ENCODE data around the gene RAB11B. TPM values are rescaled to one million over a fixed set of nuclear protein-coding genes. Genes with fewer than 3 reads are reported as not detected.

The RAB11B gene
- total and polyA plus RNA-seq, 10 of the 15 experiments (the other 5 are each of a cell fraction or from before 2014, with no cell fraction given): 0.92 to 82.5 (median 17.9) TPM

DNA sequence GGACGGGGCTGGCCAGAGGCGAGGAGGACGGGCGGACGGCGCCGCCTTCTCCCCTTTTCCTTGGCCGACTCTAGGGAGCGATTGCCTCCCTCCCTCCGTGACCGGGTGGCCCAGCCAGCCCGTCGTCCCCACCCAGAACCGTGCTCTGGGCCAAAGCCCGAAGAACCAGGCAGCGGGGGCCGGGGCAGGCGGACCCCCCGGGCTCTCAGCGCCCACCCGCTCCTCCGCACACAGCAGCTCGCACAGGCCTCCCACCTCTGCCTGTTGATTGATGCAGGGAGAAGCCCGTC lies 13.6 kb downstream of the RAB11B start:
- no peaks in the 10 kb centered on the region for H3K27me3 ChIP-seq (replicated peaks in 1 of 2; ENCODE audit: control insufficient read depth in 2 of 2, insufficient read depth in 2 of 2, low read length in 1 of 2)
- no peaks in the 10 kb centered on the region for H4K20me1 ChIP-seq (ENCODE audit: control insufficient read depth, insufficient read depth)
- POLR2A ChIA-PET: no interaction called here
- no peaks in the 10 kb centered on the region; the same call in 1 of the 2 replicates for H3K79me2 ChIP-seq (ENCODE audit: control insufficient read depth, insufficient read depth, low read length)
- FAIRE-seq: no peak
- DNase-seq (ENCODE audit: low read depth, low spot score): no peak
- H3K4me2 ChIP-seq (ENCODE audit: control insufficient read depth, insufficient read depth): no peak overlapping the region
- RAD21 ChIA-PET (ENCODE audit: unreplicated experiment): no interaction called here
- no peak for ATAC-seq
- no peak overlapping the region for H3K4me3 ChIP-seq
- SMC1A ChIA-PET (ENCODE audit: uncharacterized antibody, unreplicated experiment): interaction anchor here (0.8 to 1.1 kb wide), 2 partner anchors 8 to 47 kb away, joined by 3 read pairs; no protein-coding TSS in a partner anchor
- intact Hi-C loops (cut with micrococcal nuclease; ENCODE audit: unreplicated experiment): no loop called here
- H3K9ac ChIP-seq (ENCODE audit: control insufficient read depth, insufficient read depth, low read length): no peak overlapping the region
- no TSS peak for BruUV-seq (replicated peaks)
- CTCF ChIA-PET: no interaction called here
- H3K9me3 ChIP-seq (replicated peaks; ENCODE audit: control insufficient read depth, insufficient read depth, low read length): no peaks in the 10 kb centered on the region
- no peak overlapping the region for H3K27ac ChIP-seq (ENCODE audit: control insufficient read depth, insufficient read depth)
- H2AFZ ChIP-seq (ENCODE audit: control insufficient read depth, low read depth, low read length): no peak overlapping the region
- no peaks in the 10 kb centered on the region for H3K4me1 ChIP-seq (ENCODE audit: control insufficient read depth, insufficient read depth, low read length)
- TF ChIP-seq SMAD5 (IDR thresholded peaks at IDR 0.05; ENCODE audit: low read depth): no peak
- no peak for TF ChIP-seq SUPT20H (IDR thresholded peaks at IDR 0.05; ENCODE audit: borderline replicate concordance, control insufficient read depth, low read depth, low read length)
- TF ChIP-seq NR2F1 (conservative IDR thresholded peaks at IDR 0.05): no peak
- TF ChIP-seq SRF (IDR thresholded peaks at IDR 0.05; ENCODE audit: low read depth in 2 of 2, low read length in 2 of 2): no peak
- TF ChIP-seq DPF2 (IDR thresholded peaks at IDR 0.05): no peak
- no peak for TF ChIP-seq SMC3 (IDR thresholded peaks at IDR 0.05; ENCODE audit: borderline replicate concordance, low read length)
- no peak for TF ChIP-seq ZZZ3 (IDR thresholded peaks at IDR 0.05; ENCODE audit: control insufficient read depth, insufficient read length, low read depth)
- TF ChIP-seq RFX5 (IDR thresholded peaks at IDR 0.05; ENCODE audit: low read depth, low read length): no peak
- TF ChIP-seq, protein P1, sequence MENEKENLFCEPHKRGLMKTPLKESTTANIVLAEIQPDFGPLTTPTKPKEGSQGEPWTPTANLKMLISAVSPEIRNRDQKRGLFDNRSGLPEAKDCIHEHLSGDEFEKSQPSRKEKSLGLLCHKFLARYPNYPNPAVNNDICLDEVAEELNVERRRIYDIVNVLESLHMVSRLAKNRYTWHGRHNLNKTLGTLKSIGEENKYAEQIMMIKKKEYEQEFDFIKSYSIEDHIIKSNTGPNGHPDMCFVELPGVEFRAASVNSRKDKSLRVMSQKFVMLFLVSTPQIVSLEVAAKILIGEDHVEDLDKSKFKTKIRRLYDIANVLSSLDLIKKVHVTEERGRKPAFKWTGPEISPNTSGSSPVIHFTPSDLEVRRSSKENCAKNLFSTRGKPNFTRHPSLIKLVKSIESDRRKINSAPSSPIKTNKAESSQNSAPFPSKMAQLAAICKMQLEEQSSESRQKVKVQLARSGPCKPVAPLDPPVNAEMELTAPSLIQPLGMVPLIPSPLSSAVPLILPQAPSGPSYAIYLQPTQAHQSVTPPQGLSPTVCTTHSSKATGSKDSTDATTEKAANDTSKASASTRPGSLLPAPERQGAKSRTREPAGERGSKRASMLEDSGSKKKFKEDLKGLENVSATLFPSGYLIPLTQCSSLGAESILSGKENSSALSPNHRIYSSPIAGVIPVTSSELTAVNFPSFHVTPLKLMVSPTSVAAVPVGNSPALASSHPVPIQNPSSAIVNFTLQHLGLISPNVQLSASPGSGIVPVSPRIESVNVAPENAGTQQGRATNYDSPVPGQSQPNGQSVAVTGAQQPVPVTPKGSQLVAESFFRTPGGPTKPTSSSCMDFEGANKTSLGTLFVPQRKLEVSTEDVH (IDR thresholded peaks at IDR 0.05; ENCODE audit: low read depth, partially characterized antibody): no peak
- no peak for TF ChIP-seq RAD21 (IDR thresholded peaks at IDR 0.05; ENCODE audit: insufficient read depth, low read depth, low read length)
- no peak for TF ChIP-seq ZNF24 (IDR thresholded peaks at IDR 0.05)
- TF ChIP-seq CHD1 (IDR thresholded peaks at IDR 0.05; ENCODE audit: low read depth, low read length): no peak
- no peak for TF ChIP-seq STAT3 (IDR thresholded peaks at IDR 0.05; ENCODE audit: low read depth, low read length)
- no peak for TF ChIP-seq RAD51 (IDR thresholded peaks at IDR 0.05)
- no peak for TF ChIP-seq IKZF2 (IDR thresholded peaks at IDR 0.05)
- TF ChIP-seq, protein P2, sequence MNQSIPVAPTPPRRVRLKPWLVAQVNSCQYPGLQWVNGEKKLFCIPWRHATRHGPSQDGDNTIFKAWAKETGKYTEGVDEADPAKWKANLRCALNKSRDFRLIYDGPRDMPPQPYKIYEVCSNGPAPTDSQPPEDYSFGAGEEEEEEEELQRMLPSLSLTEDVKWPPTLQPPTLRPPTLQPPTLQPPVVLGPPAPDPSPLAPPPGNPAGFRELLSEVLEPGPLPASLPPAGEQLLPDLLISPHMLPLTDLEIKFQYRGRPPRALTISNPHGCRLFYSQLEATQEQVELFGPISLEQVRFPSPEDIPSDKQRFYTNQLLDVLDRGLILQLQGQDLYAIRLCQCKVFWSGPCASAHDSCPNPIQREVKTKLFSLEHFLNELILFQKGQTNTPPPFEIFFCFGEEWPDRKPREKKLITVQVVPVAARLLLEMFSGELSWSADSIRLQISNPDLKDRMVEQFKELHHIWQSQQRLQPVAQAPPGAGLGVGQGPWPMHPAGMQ (IDR thresholded peaks at IDR 0.05; ENCODE audit: borderline replicate concordance): no peak
- no peak for TF ChIP-seq ELK1 (IDR thresholded peaks at IDR 0.05; ENCODE audit: low read depth, low read length)
- TF ChIP-seq NR2C2 (IDR thresholded peaks at IDR 0.05; ENCODE audit: borderline replicate concordance, control insufficient read depth, insufficient read length, low read depth): no peak
- TF ChIP-seq, protein P3, sequence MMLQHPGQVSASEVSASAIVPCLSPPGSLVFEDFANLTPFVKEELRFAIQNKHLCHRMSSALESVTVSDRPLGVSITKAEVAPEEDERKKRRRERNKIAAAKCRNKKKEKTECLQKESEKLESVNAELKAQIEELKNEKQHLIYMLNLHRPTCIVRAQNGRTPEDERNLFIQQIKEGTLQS (IDR thresholded peaks at IDR 0.05; ENCODE audit: borderline replicate concordance, extremely low read depth, low read depth, low read length): no peak
- WGBS (ENCODE audit: insufficient coverage, insufficient replicate concordance, low lambda C conversion rate, missing lambda C conversion rate): 95% methylated on average over 10 of the region's 24 CpGs
- peaks cover 3 to 30% of the 10 kb centered on the region in 2 experiments; a peak in 2 of 4 replicates for H3K36me3 ChIP-seq (ENCODE audit: control insufficient read depth in 2 of 2, insufficient read depth in 2 of 2, low read length in 1 of 2)
- in situ Hi-C loops (cut with MboI): no loop called here
